ENCODE results near the gene KIAA0040.
"Not testable (repeated sequence)": the region's sequence is repeated elsewhere in the genome, so short reads cannot be mapped to it uniquely, and the experiment has no call there.

Gene KIAA0040

DNA sequence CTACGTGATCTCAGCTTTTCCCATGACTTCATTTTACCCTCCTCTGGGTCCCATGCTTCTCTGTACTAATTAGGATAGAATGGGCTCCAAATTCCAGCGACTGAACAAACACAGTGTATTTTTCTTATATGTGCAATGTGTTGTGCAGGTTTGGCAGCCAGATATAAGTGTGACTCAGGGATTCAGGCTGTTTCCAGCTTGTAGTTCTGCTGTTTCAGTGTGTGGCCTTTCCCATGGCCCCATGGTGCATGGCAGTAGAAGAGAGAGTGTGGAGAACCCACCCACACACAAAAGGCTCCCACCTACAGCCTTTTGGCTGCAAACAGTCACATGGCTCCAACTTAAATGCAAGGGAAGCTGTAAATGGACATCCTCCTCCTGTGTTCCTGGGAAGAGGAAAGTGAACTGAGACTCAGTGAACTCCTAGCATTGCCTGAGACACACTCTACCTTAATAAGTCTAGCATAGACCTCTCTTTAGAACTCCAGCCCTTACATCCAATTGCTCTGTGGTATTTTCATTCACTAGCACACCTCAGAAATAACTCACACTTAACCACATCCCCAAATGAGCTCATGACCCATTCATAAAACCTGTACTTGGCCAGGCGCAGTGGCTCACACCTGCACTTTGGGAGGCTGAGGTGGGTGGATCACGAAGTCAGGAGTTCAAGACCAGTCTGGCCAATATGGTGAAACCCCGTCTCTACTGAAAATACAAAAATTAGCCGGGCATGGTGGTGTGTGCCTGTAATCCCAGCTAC, 58.7 kb downstream of the KIAA0040 start:
- no peak for DNase-seq

DNA sequence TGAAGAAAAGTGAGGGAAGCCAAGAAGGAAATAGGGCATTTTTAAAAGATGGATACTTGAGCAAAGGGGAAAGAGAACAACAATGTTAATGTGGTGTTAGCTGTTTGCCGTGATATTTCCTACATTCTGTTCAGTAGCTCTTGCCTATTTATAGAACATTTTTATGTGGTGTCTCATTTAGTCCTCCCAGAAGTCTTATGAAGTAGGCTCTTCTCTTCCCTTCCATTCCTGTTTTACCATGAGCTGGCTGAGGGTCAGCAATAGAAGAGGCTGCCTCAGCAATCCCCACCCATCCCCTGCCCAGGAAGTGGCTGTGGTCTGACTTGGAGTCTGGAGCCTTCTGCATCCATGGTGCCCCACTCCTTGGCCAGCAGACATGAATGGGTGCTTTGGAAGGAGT, 60.1 kb downstream of the KIAA0040 start:
- no peak for DNase-seq

DNA sequence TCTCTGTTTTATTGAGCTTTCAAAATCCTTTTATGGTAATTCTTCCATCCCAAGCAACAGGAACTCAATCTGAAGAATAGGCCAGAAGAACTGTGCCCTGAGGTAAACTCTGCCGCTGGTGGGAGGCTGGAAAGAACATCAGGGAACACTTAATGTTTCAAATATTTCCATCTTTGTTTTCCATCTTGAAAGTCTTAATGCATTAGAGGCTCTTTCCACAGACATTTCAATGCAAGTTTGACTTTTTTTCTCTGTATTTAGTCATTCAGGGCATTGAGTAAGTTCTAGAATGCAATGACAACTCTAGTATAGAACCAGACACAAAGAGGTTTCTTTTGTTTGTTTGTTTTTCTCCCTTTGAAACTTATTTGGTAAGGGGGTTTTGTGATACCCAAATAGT, 61.5 kb downstream of the KIAA0040 start:
- no peak for DNase-seq

DNA sequence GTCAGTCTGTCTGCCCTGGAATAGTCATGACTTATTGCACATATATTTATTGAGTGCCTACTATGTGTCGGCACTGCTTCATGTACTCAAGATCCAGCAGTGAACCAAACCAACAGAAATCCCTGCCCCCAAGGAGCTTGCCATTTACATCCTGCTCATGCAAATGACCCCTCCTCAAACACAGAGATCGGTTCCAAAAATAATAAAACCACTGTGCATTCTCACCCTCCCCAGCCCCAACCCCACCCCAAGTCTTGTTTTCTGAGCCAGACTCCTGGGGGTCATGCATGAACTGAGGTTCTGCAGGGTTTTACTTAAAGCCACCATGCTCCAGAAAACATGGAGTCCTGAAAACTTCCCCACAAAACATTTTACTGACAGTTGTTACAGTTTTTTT, 61.9 kb downstream of the KIAA0040 start:
- DNase-seq: no peak

DNA sequence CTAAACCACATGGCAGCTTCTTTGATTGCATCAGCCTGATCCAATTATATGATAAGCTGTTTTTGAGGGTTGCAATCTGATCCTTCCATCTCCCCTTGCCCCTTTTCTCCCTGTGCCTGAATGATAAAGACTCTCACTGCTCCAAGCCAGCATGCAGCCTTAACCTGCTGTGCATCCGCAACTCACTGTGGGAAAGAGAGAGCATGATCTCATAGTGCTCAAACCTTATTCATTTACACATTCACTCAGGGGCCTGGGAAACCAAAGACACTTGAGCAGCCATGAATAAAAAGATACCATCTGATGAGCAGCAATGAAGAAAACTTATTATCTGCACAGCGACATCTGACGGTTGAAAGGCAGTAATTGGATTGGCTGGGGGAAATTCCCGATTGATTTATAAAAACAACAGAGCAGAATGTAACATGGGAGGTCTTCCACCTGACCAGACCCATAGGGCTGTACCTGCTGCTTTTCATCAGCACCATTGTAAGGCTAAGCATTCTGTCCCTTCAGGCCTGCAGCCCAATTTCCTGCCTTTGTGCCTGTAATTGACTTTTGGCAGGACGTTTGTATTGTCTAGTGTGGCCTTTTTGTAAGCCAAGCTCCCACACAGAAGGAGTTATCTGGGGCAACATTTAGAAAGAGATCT, 62.5 kb downstream of the KIAA0040 start:
- DNase-seq: no peak

DNA sequence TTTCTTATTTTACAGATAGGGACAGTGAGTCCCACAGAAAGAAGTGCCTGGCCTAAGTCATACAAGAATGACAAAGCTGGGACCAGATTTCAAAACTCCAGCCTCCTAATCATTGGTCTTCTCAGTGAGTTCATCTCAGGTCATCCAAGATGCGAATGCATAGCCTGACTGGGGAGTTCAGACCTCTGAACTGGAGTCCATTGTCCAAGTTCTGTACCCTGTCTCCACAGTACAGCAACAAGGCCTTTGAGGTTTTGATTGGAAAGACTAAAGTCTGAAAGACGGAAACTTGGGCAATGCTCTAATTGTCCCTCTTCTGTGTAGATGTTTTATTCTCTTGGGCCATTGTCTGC, 63.0 kb downstream of the KIAA0040 start:
- DNase-seq: no peak

DNA sequence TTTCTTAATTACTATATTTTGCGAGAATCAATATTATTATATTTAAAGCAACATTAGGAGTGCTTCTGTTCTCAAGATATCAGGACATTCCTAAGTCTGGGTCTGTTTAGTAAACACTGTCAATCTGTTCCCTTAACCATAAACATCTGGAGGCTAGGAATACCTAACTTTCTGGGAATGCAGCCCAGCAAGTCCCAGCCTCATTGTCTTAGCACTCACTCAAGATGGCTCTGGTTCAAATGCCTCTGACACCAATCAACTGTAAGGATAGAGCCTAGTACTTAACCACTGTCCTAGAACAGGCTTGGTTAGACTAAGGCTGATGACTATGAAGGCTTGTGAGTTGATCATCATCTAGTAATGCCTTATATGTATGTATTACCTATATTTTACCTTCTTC, 63.4 kb downstream of the KIAA0040 start:
- DNase-seq: no peak

DNA sequence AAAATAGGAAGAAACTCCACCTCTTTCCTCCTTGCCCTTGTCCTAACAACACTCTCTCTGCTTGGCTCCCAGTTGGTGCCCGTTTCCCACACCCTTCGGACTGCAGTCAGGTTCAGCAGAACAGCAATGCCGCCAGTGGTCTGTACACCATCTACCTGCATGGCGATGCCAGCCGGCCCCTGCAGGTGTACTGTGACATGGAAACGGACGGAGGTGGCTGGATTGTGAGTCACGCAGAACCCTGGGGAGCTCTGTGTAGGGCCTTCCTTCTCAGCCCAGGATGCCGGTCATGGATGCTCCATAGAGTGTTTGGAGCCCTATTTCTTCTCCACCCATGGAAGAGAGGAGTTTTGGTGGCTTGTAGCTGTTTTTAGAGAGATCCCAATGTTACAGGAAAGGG, 64.1 kb downstream of the KIAA0040 start:
- no peak for DNase-seq

DNA sequence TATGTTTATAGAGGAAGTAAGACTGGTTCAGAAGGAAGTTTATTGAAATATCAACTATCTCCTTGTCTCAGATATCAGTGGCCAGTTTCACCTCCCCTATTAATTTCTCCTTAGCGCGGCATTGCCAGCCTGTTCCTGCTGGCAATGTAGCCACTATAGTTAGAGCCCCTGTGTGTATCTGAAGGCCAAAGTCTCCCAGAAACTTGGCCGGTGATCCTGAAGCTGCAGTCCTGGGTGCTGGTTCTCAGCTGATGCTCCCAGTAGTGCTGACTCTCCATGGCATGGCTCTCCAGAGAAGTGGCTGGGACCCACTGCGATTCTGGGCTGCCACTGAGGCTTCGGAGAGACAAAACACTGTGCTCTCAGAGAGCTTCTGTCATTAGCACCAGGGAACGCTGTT, 65.0 kb downstream of the KIAA0040 start:
- DNase-seq: no peak

DNA sequence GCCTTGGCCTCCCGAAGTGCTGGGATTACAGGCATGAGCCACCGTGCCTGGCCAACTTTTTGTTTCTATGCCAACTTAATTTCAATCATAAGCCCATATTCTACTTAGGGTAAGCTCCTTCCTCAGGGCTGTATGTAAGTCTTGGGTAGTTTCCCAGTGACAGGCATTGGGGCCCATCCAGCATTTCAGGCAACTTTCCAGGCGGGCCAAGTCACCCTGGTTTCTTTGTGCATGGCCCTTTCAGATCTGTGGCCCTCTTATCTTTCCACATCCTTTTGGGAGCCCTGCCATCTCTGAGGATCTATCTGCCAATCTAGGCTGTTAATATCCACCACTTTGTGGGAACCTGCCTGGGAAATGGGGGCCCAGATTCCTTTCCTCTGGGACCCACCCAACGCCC, 66.2 kb downstream of the KIAA0040 start:
- no peak for DNase-seq

DNA sequence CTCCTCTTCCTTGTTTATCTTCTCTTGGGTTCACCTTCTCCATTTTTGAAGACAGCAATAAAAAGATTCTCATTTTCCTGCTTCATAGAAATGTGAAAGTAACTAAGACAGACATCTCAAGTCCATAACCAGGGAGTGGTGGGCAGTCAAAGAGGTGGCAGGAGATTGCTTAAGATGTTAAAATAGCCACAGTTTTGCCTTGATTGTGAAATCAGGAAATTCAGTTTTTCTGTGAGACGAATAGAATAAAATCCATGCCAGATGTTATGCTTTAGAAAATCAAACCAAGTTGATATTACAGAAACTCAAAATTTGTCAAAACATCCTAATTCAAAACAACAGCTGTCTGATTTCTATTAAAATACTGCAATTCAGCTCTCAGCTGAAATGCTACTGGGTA, 67.7 kb downstream of the KIAA0040 start:
- no peak for DNase-seq

DNA sequence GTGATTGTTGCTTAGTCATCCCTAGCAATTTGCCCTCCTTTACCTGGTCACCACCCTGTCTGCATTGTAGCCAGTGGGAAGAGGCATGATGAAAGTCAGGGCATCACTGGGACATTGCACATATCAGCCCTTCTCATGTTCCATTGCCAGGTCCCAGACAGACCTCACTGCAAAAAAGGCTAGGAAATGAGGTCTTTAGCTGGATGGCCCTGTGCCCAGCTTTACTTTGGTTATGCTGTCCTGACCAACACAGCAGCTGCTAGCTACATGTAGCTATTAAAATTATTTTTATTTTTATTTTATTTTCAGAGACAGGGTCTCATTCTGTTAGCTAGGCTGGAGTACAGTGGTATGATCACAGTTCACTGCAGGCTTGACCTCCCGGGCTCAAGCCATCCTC, 72.1 kb downstream of the KIAA0040 start:
- no peak for DNase-seq

DNA sequence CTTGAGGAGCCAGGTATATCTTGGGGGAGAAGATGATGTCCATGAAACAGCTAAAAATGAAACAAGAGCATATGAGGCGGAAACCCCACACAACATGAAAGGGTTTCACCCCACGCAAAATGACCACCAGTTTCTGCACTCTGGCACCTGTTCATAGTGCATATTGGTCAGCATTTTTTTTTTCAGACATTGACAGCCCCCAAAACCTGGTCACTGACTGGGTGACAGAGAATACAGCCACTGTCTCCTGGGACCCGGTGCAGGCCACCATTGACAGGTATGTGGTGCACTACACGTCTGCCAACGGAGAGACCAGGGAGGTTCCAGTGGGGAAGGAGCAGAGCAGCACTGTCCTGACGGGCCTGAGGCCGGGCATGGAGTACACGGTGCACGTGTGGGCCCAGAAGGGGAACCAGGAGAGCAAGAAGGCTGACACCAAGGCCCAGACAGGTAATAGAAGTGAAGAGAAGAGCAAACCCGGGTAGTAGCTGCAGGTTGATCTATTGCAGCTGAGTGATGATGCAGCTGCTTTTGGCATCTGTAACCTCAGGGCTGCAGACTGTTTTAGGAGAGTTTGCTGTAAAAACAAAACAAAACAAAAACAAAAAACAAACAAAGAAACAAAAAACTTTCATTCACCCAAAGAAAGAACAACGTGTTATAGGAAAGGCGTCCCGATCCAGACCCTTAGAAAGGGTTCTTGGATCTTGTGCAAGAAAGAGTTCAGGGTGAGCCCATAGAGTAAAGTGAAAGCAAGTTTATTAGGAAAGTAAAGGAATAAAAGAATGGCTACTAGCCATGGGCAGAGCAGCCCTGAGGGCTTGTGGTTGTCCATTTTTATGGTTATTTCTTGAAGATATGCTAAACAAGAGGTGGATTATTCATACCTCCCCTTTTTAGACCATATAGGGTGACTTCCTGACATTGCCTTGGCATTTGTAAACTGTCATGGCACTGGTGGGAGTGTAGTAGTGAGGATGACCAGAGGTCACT, 73.9 kb downstream of the KIAA0040 start:
- DNase-seq: no peak

DNA sequence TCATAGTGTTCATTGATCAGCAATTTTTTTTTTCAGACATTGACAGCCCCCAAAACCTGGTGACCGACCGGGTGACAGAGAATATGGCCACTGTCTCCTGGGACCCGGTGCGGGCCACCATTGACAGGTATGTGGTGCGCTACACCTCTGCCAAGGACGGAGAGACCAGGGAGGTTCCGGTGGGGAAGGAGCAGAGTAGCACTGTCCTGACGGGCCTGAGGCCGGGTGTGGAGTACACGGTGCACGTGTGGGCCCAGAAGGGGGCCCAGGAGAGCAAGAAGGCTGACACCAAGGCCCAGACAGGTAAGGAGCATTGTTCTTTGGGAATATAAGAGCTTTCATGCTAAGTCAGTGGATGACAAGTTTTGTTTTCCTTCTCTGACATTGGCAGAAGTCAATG, 75.7 kb downstream of the KIAA0040 start:
- DNase-seq: no peak

DNA sequence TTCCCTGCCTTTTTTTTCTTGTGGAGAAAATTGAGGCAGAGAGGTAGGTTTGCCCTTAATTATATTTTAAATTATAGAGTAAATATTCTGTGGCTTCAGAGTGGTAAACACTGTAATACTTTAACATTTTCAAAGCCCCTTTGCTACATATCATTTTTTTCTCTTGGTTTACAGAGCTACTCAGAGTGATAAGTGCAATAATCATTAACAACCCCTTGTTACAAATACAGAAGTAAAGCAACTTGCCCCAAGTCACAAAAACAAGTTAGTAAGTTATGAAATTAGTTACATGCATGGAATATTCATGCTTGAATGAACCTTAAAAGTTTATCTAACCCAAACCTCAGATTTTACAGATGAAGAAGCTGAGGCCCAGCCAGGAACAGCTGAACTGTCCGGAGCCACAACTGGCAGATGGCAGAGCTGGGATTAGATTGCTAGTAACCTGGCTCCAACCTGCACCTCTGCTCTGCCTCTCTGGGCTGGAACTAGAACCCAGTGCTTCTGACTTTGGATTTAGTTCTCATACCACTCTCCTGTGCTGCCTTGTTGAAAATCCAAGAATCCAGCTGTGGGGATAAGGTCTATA, 76.3 kb downstream of the KIAA0040 start:
- DNase-seq: no peak

DNA sequence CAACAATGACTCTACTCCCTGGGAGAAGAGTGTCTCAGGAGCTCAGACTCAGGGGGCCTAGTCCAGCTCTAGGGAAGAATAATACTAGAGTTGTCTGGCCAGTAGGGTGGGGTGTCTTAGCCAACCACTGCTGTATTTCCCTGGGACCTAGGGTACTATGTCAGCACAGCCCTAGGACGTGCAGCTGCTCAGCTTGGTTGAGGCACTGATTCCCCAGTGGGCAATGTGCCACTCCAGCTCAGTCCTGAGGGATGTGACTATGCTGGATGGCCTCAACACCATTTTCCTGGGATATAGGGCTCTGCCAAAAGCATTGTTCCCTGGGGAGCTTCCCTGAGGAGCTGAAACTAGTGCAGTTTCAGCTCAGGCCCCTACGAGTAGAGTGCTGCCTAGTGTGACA, 77.6 kb downstream of the KIAA0040 start:
- DNase-seq: no peak

DNA sequence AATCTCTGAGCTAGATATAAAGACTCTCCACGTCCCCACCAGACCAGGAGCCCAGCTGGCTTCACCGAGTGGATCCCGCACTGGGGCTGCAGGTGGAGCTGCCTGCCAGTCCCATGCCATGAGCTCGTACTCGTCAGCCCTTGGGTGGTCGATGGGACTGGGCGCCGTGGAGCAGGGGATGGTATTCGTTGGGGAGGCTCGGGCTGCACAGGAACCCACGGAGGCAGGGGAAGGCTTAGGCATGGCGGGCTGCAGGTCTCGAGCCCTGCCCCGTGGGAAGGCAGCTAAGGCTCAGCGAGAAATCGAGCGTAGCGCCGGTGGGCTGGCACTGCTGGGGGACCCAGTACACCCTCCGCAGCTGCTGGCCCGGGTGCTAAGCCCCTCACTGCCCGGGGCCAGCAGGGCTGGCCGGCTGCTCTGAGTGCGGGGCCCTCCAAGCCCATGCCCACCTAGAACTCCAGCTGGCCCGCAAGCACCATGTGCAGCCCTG, 84.2 kb downstream of the KIAA0040 start:
- not testable (repeated sequence) for DNase-seq

All from NCI-H1417 treated with DMSO at 0.1 percent for 48 hours (cell line).